HEK293 (cell line): ENCODE data around the gene KLHDC9.
A peak's percentile ranks its signal among the peaks of the same experiment; 100 is the strongest.

Experiments used
- HOXC10 ChIP-seq: sonication (generic); formaldehyde crosslinking; IDR thresholded peaks from 2 replicates; pipeline ENCODE4 v1.8.1; 2023; ENCODE audit warnings: mild to moderate bottlenecking, missing genetic modification reagents
- KLF1 ChIP-seq: fragments of 450-650 bp; formaldehyde crosslinking; IDR thresholded peaks from 2 replicates; pipeline ENCODE4 v1.5.1; 2016; ENCODE audit warnings: missing biosample characterization, missing genetic modification characterization
- KLF16 ChIP-seq: fragments of 450-650 bp; formaldehyde crosslinking; IDR thresholded peaks from 2 replicates; pipeline ENCODE4 v1.5.1; 2017; ENCODE audit warnings: missing biosample characterization, missing genetic modification characterization
- KLF7 ChIP-seq: fragments of 450-650 bp; formaldehyde crosslinking; IDR thresholded peaks from 2 replicates; pipeline ENCODE4 v1.5.1; 2016; ENCODE audit warnings: missing biosample characterization, missing genetic modification characterization, borderline replicate concordance
- KLF8 ChIP-seq: fragments of 450-650 bp; formaldehyde crosslinking; IDR thresholded peaks from 2 replicates; pipeline ENCODE4 v1.5.1; 2016; ENCODE audit warnings: missing biosample characterization, missing genetic modification characterization
- OSR2 ChIP-seq: fragments of 450-650 bp; formaldehyde crosslinking; IDR thresholded peaks from 2 replicates; pipeline ENCODE4 v1.5.1; 2016; ENCODE audit warnings: missing biosample characterization, missing genetic modification characterization
- OVOL3 ChIP-seq: fragments of 450-650 bp; formaldehyde crosslinking; IDR thresholded peaks from 2 replicates; pipeline ENCODE4 v1.5.1; 2016; ENCODE audit warnings: missing biosample characterization, missing genetic modification characterization
- PBX3 ChIP-seq: sonication (generic); formaldehyde crosslinking; IDR thresholded peaks from 2 replicates; pipeline ENCODE4 v1.8.1; 2022; ENCODE audit warnings: mild to moderate bottlenecking, moderate library complexity, missing genetic modification reagents
- PRDM10 ChIP-seq: fragments of 450-650 bp; formaldehyde crosslinking; IDR thresholded peaks from 2 replicates; pipeline ENCODE4 v1.5.1; 2016; ENCODE audit warnings: missing biosample characterization, missing genetic modification characterization
- PRDM6 ChIP-seq: fragments of 450-650 bp; formaldehyde crosslinking; IDR thresholded peaks from 2 replicates; pipeline ENCODE4 v1.5.1; 2017; ENCODE audit warnings: missing biosample characterization, missing genetic modification characterization
- SP2 ChIP-seq: fragments of 450-650 bp; formaldehyde crosslinking; IDR thresholded peaks from 2 replicates; pipeline ENCODE4 v1.5.1; 2016; ENCODE audit warnings: missing biosample characterization, missing genetic modification characterization
- TRIM28 ChIP-seq: IDR thresholded peaks from 2 replicates; pipeline ENCODE4 v1.6.1; 2011; ENCODE audit warnings: low read length, control low read depth, borderline replicate concordance
- ZBTB17 ChIP-seq: fragments of 450-650 bp; formaldehyde crosslinking; IDR thresholded peaks from 2 replicates; pipeline ENCODE4 v1.5.1; 2016; ENCODE audit warnings: missing biosample characterization, missing genetic modification characterization
- ZBTB21 ChIP-seq: fragments of 450-650 bp; formaldehyde crosslinking; IDR thresholded peaks from 2 replicates; pipeline ENCODE4 v1.5.1; 2017; ENCODE audit warnings: missing biosample characterization, missing genetic modification characterization
- ZBTB48 ChIP-seq: fragments of 450-650 bp; formaldehyde crosslinking; IDR thresholded peaks from 2 replicates; pipeline ENCODE4 v1.5.1; 2016; ENCODE audit warnings: missing biosample characterization, missing genetic modification characterization
- ZNF211 ChIP-seq: fragments of 450-650 bp; formaldehyde crosslinking; IDR thresholded peaks from 2 replicates; pipeline ENCODE4 v1.5.1; 2016; ENCODE audit warnings: low read depth, missing biosample characterization, missing genetic modification characterization
- ZNF221 ChIP-seq: fragments of 450-650 bp; formaldehyde crosslinking; IDR thresholded peaks from 2 replicates; pipeline ENCODE4 v1.5.1; 2017; ENCODE audit warnings: missing biosample characterization, missing genetic modification characterization, borderline replicate concordance
- ZNF248 ChIP-seq: fragments of 450-650 bp; formaldehyde crosslinking; IDR thresholded peaks from 2 replicates; pipeline ENCODE4 v1.5.1; 2017; ENCODE audit warnings: missing biosample characterization, missing genetic modification characterization
- ZNF266 ChIP-seq: fragments of 450-650 bp; formaldehyde crosslinking; IDR thresholded peaks from 2 replicates; pipeline ENCODE4 v1.5.1; 2016; ENCODE audit warnings: missing biosample characterization, missing genetic modification characterization, low read depth
- ZNF311 ChIP-seq: fragments of 450-650 bp; formaldehyde crosslinking; IDR thresholded peaks from 2 replicates; pipeline ENCODE4 v1.5.1; 2017; ENCODE audit warnings: missing biosample characterization, missing genetic modification characterization, borderline replicate concordance
- ZNF335 ChIP-seq: fragments of 450-650 bp; formaldehyde crosslinking; conservative IDR thresholded peaks from 2 replicates; pipeline ENCODE4 v1.5.1; 2016; ENCODE audit warnings: missing biosample characterization, missing genetic modification characterization
- ZNF362 ChIP-seq: fragments of 450-650 bp; formaldehyde crosslinking; IDR thresholded peaks from 2 replicates; pipeline ENCODE4 v1.5.1; 2016; ENCODE audit warnings: missing biosample characterization, missing genetic modification characterization
- ZNF433 ChIP-seq: fragments of 450-650 bp; formaldehyde crosslinking; IDR thresholded peaks from 2 replicates; pipeline ENCODE4 v1.5.1; 2016; ENCODE audit warnings: missing biosample characterization, missing genetic modification characterization, low read depth
- ZNF488 ChIP-seq: fragments of 450-650 bp; formaldehyde crosslinking; IDR thresholded peaks from 2 replicates; pipeline ENCODE4 v1.5.1; 2016; ENCODE audit warnings: missing biosample characterization, missing genetic modification characterization
- ZNF560 ChIP-seq: fragments of 450-650 bp; formaldehyde crosslinking; IDR thresholded peaks from 2 replicates; pipeline ENCODE4 v1.5.1; 2017; ENCODE audit warnings: missing biosample characterization, missing genetic modification characterization, borderline replicate concordance
- ZNF580 ChIP-seq: fragments of 450-650 bp; formaldehyde crosslinking; IDR thresholded peaks from 2 replicates; pipeline ENCODE4 v1.5.1; 2016; ENCODE audit warnings: missing biosample characterization, missing genetic modification characterization
- ZNF624 ChIP-seq: fragments of 450-650 bp; formaldehyde crosslinking; IDR thresholded peaks from 2 replicates; pipeline ENCODE4 v1.5.1; 2017; ENCODE audit warnings: missing biosample characterization, missing genetic modification characterization
- ZNF76 ChIP-seq: fragments of 450-650 bp; formaldehyde crosslinking; IDR thresholded peaks from 2 replicates; pipeline ENCODE4; 2016; ENCODE audit warnings: low read depth, missing biosample characterization, missing genetic modification characterization, borderline replicate concordance
- ZNF785 ChIP-seq: fragments of 450-650 bp; formaldehyde crosslinking; IDR thresholded peaks from 2 replicates; pipeline ENCODE4 v1.5.1; 2016; ENCODE audit warnings: missing biosample characterization, missing genetic modification characterization
- ZSCAN16 ChIP-seq: fragments of 450-650 bp; formaldehyde crosslinking; IDR thresholded peaks from 2 replicates; pipeline ENCODE4 v1.5.1; 2016; ENCODE audit warnings: missing biosample characterization, missing genetic modification characterization
- ZSCAN4 ChIP-seq: fragments of 450-650 bp; formaldehyde crosslinking; IDR thresholded peaks from 2 replicates; pipeline ENCODE4 v1.5.1; 2017; ENCODE audit warnings: missing biosample characterization, missing genetic modification characterization

KLHDC9 gene

GRCh38 chr1:161132410-161133219 is 34.5 kb downstream of the KLHDC9 start, which contains the start of gene DEDD (continued):
- TF ChIP-seq KLF16 (0 out of 2 replicates have a peak, but pooled peaks have one; percentile 40), PRDM10 (tag by site-specific recombination) (peak; percentile 42), PRDM6 (tag by site-specific recombination) (no peak), ZBTB48 (tag by site-specific recombination) (peak; percentile 99), PBX3 (CRISPR knock-in tag) (no peak), ZNF211 (no peak), ZNF221 (tag by site-specific recombination) (no peak), ZBTB17 (tag by site-specific recombination) (peak; percentile 99), ZBTB21 (0 out of 2 replicates have a peak, but pooled peaks have one; percentile 48), ZSCAN16 (no peak), ZSCAN4 (no peak), KLF8 (tag by site-specific recombination) (peak; percentile 54), ZNF580 (no peak; the same call in none of the 2 replicates), KLF1 (tag by site-specific recombination) (peak; percentile 93), HOXC10 (CRISPR knock-in tag) (no peak), ZNF76 (tag by site-specific recombination) (peak; percentile 94), ZNF335 (tag by site-specific recombination) (peak; percentile 89), OSR2 (tag by site-specific recombination) (0 out of 2 replicates have a peak, but pooled peaks have one; percentile 11), ZNF266 (tag by site-specific recombination) (no peak), TRIM28 (peak; percentile 88), ZNF624 (tag by site-specific recombination) (no peak), OVOL3 (tag by site-specific recombination) (no peak), ZNF433 (tag by site-specific recombination) (no peak), ZNF362 (no peak), ZNF560 (tag by site-specific recombination) (no peak), ZNF248 (tag by site-specific recombination) (no peak), ZNF785 (tag by site-specific recombination) (no peak), SP2 (peak; percentile 75), ZNF311 (tag by site-specific recombination) (no peak), ZNF488 (tag by site-specific recombination) (no peak), KLF7 (tag by site-specific recombination) (no peak)
